Putamen (tissue), 1 donor: ENCODE results near the gene AQP2.
"Not testable (repeated sequence)": the region's sequence is repeated elsewhere in the genome, so short reads cannot be mapped to it uniquely, and the experiment has no call there.

Experiments
- DNase-seq: peaks from one replicate; pipeline ENCODE4 v3.0.0-alpha.2; 2016; ENCODE audit warnings: low spot score

The AQP2 gene

DNA sequence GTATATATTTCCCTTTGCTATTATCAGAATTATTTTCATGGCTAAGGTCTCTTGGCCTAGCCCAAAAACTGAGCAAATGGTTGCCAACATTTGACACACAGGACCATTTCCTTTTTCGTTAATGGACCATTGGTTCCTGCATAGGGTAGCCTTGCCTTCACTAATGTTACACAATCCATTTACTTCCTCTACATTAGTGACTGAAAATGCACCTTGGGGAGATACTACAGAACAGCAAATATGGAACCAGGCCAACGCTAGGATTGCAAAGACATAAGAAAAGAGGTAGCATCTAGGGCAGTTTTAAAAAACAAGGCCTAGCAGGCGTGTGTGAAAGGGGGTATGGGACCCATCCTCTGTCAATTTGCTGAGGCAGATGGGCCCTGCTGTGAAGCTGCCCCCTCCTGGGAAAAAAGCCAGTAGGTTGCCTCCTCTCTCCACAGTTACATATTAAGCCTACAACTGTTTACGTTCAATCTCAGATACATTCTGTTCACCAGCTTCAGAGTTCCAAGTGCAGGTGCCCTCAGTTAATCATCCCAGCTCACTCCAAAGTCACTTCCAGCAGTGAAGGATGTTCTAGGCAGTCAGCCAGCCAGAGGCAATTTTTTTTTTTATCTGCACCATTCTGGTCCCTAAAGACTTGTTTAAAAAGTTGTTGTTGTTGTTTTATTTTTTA is 37.2 kb downstream of the AQP2 start:
- no peak for DNase-seq

DNA sequence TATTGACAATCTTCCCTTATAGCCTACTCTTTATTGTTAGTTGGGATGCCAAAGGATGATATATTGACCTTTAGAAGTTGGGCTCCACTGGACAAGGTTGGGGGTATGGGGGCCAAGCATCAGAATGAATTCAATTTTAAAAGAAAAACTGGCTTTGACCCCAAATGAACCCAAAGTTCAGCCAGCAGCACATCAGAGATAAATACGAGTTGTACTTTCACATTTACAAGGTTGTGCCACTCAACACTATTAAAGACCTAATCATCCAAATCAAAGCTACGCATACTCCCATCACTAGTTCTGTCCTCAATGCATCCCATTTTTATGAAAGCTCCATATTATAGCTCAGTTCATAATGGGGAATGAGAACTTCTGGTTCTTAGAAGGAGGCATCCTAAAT is 38.9 kb downstream of the AQP2 start:
- not testable (repeated sequence) for DNase-seq

GRCh38 chr12:49990273-49990672 is 39.7 kb downstream of the AQP2 start:
- DNase-seq: no peak

GRCh38 chr12:49998453-49998852 is 47.9 kb downstream of the AQP2 start:
- no peak for DNase-seq

DNA sequence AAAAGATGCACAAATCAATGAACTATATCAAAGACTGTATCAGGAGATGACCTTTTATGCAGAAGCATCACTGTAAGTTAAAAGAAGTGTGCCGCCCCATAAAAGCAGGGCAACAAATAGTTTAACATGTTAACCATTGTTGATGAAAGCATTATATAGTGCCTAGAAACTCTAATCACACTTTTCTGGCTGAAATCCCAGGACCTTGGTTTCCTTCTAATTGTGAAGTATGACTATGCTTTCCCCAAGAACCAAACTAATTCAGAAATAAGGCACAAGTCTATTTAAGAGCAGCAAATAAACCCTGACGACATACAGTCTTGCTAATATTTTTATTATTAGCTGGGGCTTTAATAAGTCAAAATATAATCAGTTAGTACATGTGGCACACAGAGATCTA is 53.1 kb downstream of the AQP2 start:
- no peak for DNase-seq

- no peak for DNase-seq
Observed at GRCh38 chr12:50004696-50005095, 54.2 kb downstream of the AQP2 start.

DNA sequence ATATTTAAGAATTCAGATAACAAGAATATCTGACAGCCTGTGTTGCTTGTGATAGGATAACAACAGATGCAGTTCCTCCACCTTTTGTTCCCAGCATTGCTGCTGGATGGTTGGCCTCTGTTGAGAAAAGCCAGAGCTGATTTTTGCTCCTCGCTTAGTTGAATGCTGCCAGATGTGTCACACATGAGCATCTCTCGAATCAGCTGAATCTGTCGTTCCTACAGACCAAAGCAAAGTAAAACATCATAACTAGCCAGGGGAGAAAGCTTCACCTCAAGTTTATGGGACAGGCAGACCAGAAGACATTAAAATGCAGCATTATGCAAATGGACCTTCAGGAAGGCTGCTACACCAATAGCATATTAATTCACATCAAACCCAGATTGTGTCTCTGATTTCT is 54.6 kb downstream of the AQP2 start:
- DNase-seq: peak; percentile 29

GRCh38 chr12:50006280-50006679 is 55.7 kb downstream of the AQP2 start:
- no peak for DNase-seq

GRCh38 chr12:50006754-50007442 is 56.4 kb downstream of the AQP2 start:
- no peak for DNase-seq
